Measurements from ENCODE around the gene DMRT1.

DNA sequence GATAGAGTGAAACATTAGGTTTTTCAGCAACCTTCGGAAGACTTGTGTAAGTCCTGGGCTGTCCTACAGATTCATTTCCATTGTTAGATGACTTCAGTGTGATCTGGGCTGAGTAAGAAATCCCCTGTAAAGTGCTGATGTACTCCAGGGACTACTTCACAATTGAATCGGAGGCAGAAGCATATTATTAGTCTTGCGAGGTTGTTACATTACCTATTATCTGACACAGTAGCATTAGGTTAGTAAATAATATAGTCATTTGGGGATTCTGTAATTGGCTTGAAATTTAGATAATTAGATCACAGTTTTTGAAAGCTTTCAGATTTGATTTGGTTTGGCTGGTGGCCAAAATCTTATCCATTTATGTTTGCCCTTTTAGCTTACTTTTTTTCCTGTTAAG lies 62.4 kb downstream of the DMRT1 start:
- TF ChIP-seq CREB1 (IDR thresholded peaks at IDR 0.05; ENCODE audit: low read depth) (no peak), TEAD4 (IDR thresholded peaks at IDR 0.05) (no peak), ZBTB7A (IDR thresholded peaks at IDR 0.05; ENCODE audit: low read depth) (no peak)

Measured in Ishikawa (cell line).